Fibroblast of lung (primary cell): ENCODE measurements around the gene STK11. TPM values are rescaled to one million over a fixed set of nuclear protein-coding genes. Genes with fewer than 3 reads are reported as not detected.

Experiments used
- DNase-seq, 2 donors: peaks; one replicate each; pipeline versions ENCODE4 v3.0.0 to v3.0.0-alpha.2; 2010; ENCODE audit warnings: low read depth in 2 of 2
- H2AFZ ChIP-seq: 2 replicates; pipeline ENCODE4 v1.5.1; 2012; ENCODE audit warnings: low read length, control low read depth, inconsistent platforms
- H3K27ac ChIP-seq: 2 replicates; pipeline ENCODE4 v1.5.1; 2011; ENCODE audit warnings: low read length, control low read depth; ENCODE audit not compliant: insufficient read depth
- H3K27me3 ChIP-seq: 2 replicates; pipeline ENCODE4 v1.5.1; 2011; ENCODE audit warnings: mild to moderate bottlenecking, low read length; ENCODE audit not compliant: control insufficient read depth, insufficient read depth
- H3K36me3 ChIP-seq: 2 replicates; pipeline ENCODE4 v1.5.1; 2011; ENCODE audit warnings: low read length; ENCODE audit not compliant: control insufficient read depth, insufficient read depth
- H3K4me1 ChIP-seq: 2 replicates; pipeline ENCODE4 v1.5.1; 2011; ENCODE audit warnings: low read length; ENCODE audit not compliant: control insufficient read depth, insufficient read depth; ENCODE audit errors: extremely low read depth
- H3K4me2 ChIP-seq: 2 replicates; pipeline ENCODE4 v1.5.1; 2011; ENCODE audit warnings: low read length, control low read depth; ENCODE audit not compliant: insufficient read depth; ENCODE audit errors: extremely low read depth
- H3K4me3 ChIP-seq, 4 experiments: fragments of 200-600 bp in 1 of 4; sonication (generic) in 1 of 4; replicated peaks in 1 of 4; 2 replicates each; pipeline ENCODE4 v1.5.1; 2011 to 2016; ENCODE audit warnings: low read length in 4 of 4, low read depth in 3 of 4, mild to moderate bottlenecking in 3 of 4, control low read depth in 2 of 4, inconsistent platforms in 1 of 4, mixed read lengths in 1 of 4; ENCODE audit not compliant: insufficient read depth in 1 of 4; ENCODE audit errors: control extremely low read depth in 1 of 4
- H3K79me2 ChIP-seq: 2 replicates; pipeline ENCODE4 v1.5.1; 2012; ENCODE audit warnings: mild to moderate bottlenecking, low read length, inconsistent platforms; ENCODE audit not compliant: control insufficient read depth, insufficient read depth
- H3K9ac ChIP-seq: 2 replicates; pipeline ENCODE4 v1.5.1; 2011; ENCODE audit warnings: mild to moderate bottlenecking, low read length, control low read depth; ENCODE audit not compliant: insufficient read depth
- H3K9me3 ChIP-seq: 2 replicates; pipeline ENCODE4 v1.5.1; 2012; ENCODE audit warnings: low read depth, low read length; ENCODE audit not compliant: control insufficient read depth, insufficient read depth
- H4K20me1 ChIP-seq: 2 replicates; pipeline ENCODE4 v1.5.1; 2011; ENCODE audit warnings: low read length; ENCODE audit not compliant: control insufficient read depth, insufficient read depth; ENCODE audit errors: extremely low read depth
- CTCF ChIP-seq, 2 donors: IDR thresholded peaks in 1 of 2; conservative IDR thresholded peaks in 1 of 2; 1 replicate in 1 of 2; 2 replicates in 1 of 2; pipeline ENCODE4 v1.5.1; 2011 to 2012; ENCODE audit warnings: low read length in 2 of 2, control low read depth in 1 of 2, inconsistent platforms in 1 of 2, low read depth in 1 of 2, mild to moderate bottlenecking in 1 of 2
- EZH2 ChIP-seq: IDR thresholded peaks from 2 replicates; pipeline ENCODE4 v1.5.1; 2012; ENCODE audit warnings: low read length, control low read depth, mild to moderate bottlenecking; ENCODE audit errors: missing control alignments
- polyA plus RNA-seq, 2 donors: library from polyadenylated mRNA; depleted of rRNA in 1 of 2; stranded (reverse) in 1 of 2; unstranded in 1 of 2; fragments of >200 nt; gene quantifications; 2 replicates each; pipeline ENCODE4 v1.2.1, GENCODE V29; 2011 to 2012; ENCODE audit warnings: missing spikeins in 1 of 2
- total RNA-seq: library from RNA; depleted of rRNA; stranded (reverse); fragments of >200 nt; gene quantifications from 2 replicates; pipeline ENCODE4 v1.2.1, GENCODE V29; 2014

STK11 gene
- total and polyA plus RNA-seq, 2 donors (not counting 1 experiment from before 2014, with no cell fraction given): 23.7 to 96.6 TPM

- H3K4me2 ChIP-seq: no peak overlapping the region
- H3K9me3 ChIP-seq: no peaks in the 10 kb centered on the region
- no peak overlapping the region for H3K4me3 ChIP-seq
- no peak for TF ChIP-seq CTCF (conservative IDR thresholded peaks at IDR 0.05 in 1 of 2, IDR thresholded peaks at IDR 0.05 in 1 of 2; ENCODE audit: low read depth in 1 of 2, low read length in 2 of 2)
- TF ChIP-seq EZH2: no peak
- H4K20me1 ChIP-seq: no peaks in the 10 kb centered on the region
- DNase-seq: peak in 1 of 2 donors; percentile 59
- no peaks in the 10 kb centered on the region for H3K27me3 ChIP-seq
- peaks cover 28% of the 10 kb centered on the region for H3K4me1 ChIP-seq
- H3K9ac ChIP-seq: no peak overlapping the region
- peaks cover 80% of the 10 kb centered on the region for H3K79me2 ChIP-seq
- H3K27ac ChIP-seq: no peak overlapping the region
- peaks cover 11% of the 10 kb centered on the region for H3K36me3 ChIP-seq
- H2AFZ ChIP-seq: no peak overlapping the region
Observed at GRCh38 chr19:1211494-1212234, 6.1 kb downstream of the STK11 start.

GRCh38 chr19:1213391-1214286, 8.1 kb downstream of the STK11 start:
- Histone ChIP-seq H3K79me2 (peaks cover 83% of the 10 kb centered on the region), H4K20me1 (no peaks in the 10 kb centered on the region), H3K4me3 (no peak overlapping the region), H3K27me3 (no peaks in the 10 kb centered on the region), H3K4me2 (no peak overlapping the region), H3K9me3 (no peaks in the 10 kb centered on the region), H3K36me3 (peaks cover 11% of the 10 kb centered on the region), H3K9ac (no peak overlapping the region), H3K27ac (peak overlapping the region; percentile 57), H3K4me1 (peaks cover 24% of the 10 kb centered on the region), H2AFZ (no peak overlapping the region)
- no peak for TF ChIP-seq CTCF (conservative IDR thresholded peaks at IDR 0.05 in 1 of 2, IDR thresholded peaks at IDR 0.05 in 1 of 2; ENCODE audit: low read depth in 1 of 2, low read length in 2 of 2)
- TF ChIP-seq EZH2: no peak
- DNase-seq: peak; percentile 31 to 78

- H3K9me3 ChIP-seq: no peaks in the 10 kb centered on the region
- H3K79me2 ChIP-seq: peaks cover 80% of the 10 kb centered on the region
- peak overlapping the region; percentile 57 for H3K27ac ChIP-seq
- no peak for TF ChIP-seq EZH2
- no peak for TF ChIP-seq CTCF (conservative IDR thresholded peaks at IDR 0.05 in 1 of 2, IDR thresholded peaks at IDR 0.05 in 1 of 2; ENCODE audit: low read depth in 1 of 2, low read length in 2 of 2)
- H3K4me1 ChIP-seq: peaks cover 24% of the 10 kb centered on the region
- no peaks in the 10 kb centered on the region for H4K20me1 ChIP-seq
- H3K4me3 ChIP-seq: no peak overlapping the region
- no peak for DNase-seq
- H3K36me3 ChIP-seq: peaks cover 11% of the 10 kb centered on the region
- no peaks in the 10 kb centered on the region for H3K27me3 ChIP-seq
- peak overlapping the region; percentile 27 for H3K9ac ChIP-seq
- peak overlapping the region; percentile 45 for H3K4me2 ChIP-seq
- H2AFZ ChIP-seq: no peak overlapping the region
Observed at GRCh38 chr19:1214299-1214861, 8.8 kb downstream of the STK11 start.
